Raji (cell line): ENCODE measurements around the gene CNDP1.

Experiments
- POLR2A ChIP-seq: IDR thresholded peaks from 2 replicates; pipeline ENCODE4 v1.6.1; 2011; ENCODE audit warnings: low read depth, low read length, control low read depth; ENCODE audit not compliant: insufficient read depth

CNDP1 gene

GRCh38 chr18:74524097-74524496, 10.2 kb upstream of the CNDP1 start:
- no peak for TF ChIP-seq POLR2A

- no peak for TF ChIP-seq POLR2A
Measured at GRCh38 chr18:74525741-74526140, 8.6 kb upstream of the CNDP1 start.

- TF ChIP-seq POLR2A = no peak
Measured at GRCh38 chr18:74526488-74526887, 7.8 kb upstream of the CNDP1 start.

- TF ChIP-seq POLR2A = no peak
Measured at GRCh38 chr18:74528478-74528877, 5.8 kb upstream of the CNDP1 start.

GRCh38 chr18:74528913-74529312, 5.4 kb upstream of the CNDP1 start:
- TF ChIP-seq POLR2A = no peak

GRCh38 chr18:74529378-74529777, 4.9 kb upstream of the CNDP1 start:
- no peak for TF ChIP-seq POLR2A

GRCh38 chr18:74529811-74530583, 4.3 kb upstream of the CNDP1 start:
- no peak for TF ChIP-seq POLR2A

GRCh38 chr18:74530584-74530862, 3.8 kb upstream of the CNDP1 start:
- TF ChIP-seq POLR2A = no peak

GRCh38 chr18:74531043-74531442, 3.3 kb upstream of the CNDP1 start:
- no peak for TF ChIP-seq POLR2A

GRCh38 chr18:74532511-74533025, 1.7 kb upstream of the CNDP1 start:
- TF ChIP-seq POLR2A = no peak

- TF ChIP-seq POLR2A = no peak
Measured at GRCh38 chr18:74533666-74534065, 634 bp upstream of the CNDP1 start.

GRCh38 chr18:74534981-74535649, 815 bp downstream of the CNDP1 start:
- no peak for TF ChIP-seq POLR2A

GRCh38 chr18:74539289-74539688, 5.0 kb downstream of the CNDP1 start:
- TF ChIP-seq POLR2A = no peak

GRCh38 chr18:74540652-74541421, 6.5 kb downstream of the CNDP1 start:
- no peak for TF ChIP-seq POLR2A

- no peak for TF ChIP-seq POLR2A
Measured at GRCh38 chr18:74541703-74542555, 7.6 kb downstream of the CNDP1 start.

GRCh38 chr18:74544898-74545297, 10.6 kb downstream of the CNDP1 start:
- TF ChIP-seq POLR2A = no peak

GRCh38 chr18:74546007-74546406, 11.7 kb downstream of the CNDP1 start:
- TF ChIP-seq POLR2A = no peak
